Stimulated activated CD4-positive, alpha-beta T cell treated with anti-CD3 and anti-CD28 coated beads, TNF-alpha, amount 100 ng/mL, for 24 hours (primary cell): ENCODE data around the gene MTMR3.
"Not testable (repeated sequence)": the region's sequence is repeated elsewhere in the genome, so short reads cannot be mapped to it uniquely, and the experiment has no call there.

ENCODE experiments used
- DNase-seq, 3 experiments: peaks; one replicate each; pipeline ENCODE4 v3.0.0-alpha.2; 2020; ENCODE audit warnings: low read depth in 3 of 3

Gene MTMR3

DNA sequence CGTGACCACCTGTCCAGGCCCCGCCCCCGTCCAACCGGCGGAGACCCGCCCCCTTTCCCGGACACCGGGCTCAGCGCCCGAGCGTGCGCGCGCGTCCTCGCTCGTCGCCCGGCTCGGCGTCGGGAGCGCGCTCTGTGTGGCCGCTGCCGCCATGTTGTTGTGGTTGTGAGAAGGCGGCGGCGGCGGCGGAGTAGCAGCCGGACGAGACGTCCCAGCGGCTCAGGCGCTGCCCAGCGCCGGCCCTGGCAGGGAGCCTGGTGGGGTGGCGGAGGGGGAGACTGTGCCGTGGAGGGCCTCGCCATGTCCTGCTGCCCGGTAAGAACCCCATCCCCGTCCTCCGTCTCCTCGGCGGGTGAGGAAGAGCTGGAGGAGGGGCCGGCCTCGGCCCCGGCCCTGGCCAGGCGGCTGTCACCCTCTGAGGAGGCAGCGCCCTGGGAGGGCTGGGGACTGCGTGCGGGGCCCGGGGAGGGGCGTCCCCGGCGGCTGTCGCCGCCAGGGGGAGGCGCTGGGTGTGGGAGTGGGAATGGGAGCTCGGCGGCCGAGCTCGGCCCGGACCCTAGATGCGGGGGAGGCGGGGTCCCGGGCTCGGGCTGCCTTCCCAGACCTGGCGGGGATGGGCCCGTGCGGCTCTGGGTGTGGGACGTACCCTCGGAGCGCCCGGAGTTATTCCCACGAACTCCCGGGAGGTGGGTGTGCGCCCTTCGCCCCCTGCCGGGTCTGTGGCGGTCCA is at the start of gene MTMR3:
Gene MTMR3 (plus strand): TSS at position 130 of the 730 bp plus-strand sequence. CDS start 87,886 bp downstream, outside the sequence.
- DNase-seq = peak; percentile 87 to 93 (median 89)

DNA sequence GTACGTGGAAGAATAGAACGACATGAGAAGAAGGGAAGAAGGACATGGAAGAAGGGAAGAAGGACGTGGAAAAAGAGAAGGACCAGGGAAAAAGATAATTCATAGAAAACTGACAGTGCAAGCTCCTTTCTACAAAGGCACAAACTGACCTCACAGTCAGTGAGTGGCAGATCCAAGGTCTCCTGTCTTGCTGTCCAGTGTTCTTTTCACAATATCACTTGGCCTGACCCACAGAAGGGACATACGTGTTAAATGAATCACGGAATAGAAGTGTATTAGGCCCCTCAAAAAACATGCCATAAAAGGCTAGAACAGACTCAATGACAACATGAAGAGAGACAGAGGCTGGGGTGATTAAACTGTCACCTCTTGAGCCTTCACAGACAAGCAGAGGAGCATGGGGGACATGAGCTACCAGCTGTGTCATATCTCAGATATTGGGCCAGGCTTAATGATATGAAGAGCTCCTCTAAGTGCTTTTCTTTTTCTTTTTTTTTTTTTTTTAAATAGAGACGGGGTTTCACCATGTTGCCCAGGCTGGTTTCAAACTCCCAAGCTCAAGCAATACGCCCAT is 49.5 kb upstream of the MTMR3 start:
- DNase-seq = no peak

- no peak for DNase-seq
Observed at GRCh38 chr22:29834046-29834445, 48.9 kb upstream of the MTMR3 start.

DNA sequence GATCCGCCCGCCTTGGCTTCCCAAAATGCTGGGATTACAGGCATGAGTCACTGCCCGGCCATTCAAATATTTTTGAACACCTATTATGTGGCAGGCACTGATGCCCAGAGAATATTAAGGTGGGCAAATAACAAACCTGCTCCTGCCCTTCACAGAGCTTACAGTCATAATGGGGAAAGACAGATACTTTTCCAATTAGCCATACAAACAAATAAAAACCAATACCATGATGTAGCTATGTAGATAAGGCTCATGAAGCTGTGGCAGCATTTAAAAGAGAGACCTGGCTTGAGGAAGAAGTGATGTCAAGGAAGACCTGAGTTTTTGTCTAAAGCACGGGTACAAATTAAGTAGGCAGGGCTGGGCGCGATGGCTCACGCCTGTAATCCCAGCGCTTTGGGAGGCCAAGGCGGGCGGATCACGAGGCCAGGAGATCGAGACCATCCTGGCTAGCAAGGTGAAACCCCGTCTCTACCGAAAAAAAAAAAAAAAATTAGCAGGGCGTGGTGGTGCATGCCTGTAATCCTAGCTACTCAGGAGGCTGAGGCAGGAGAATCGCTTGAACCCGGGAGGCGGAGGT is 46.1 kb upstream of the MTMR3 start:
- DNase-seq = not testable (repeated sequence)

DNA sequence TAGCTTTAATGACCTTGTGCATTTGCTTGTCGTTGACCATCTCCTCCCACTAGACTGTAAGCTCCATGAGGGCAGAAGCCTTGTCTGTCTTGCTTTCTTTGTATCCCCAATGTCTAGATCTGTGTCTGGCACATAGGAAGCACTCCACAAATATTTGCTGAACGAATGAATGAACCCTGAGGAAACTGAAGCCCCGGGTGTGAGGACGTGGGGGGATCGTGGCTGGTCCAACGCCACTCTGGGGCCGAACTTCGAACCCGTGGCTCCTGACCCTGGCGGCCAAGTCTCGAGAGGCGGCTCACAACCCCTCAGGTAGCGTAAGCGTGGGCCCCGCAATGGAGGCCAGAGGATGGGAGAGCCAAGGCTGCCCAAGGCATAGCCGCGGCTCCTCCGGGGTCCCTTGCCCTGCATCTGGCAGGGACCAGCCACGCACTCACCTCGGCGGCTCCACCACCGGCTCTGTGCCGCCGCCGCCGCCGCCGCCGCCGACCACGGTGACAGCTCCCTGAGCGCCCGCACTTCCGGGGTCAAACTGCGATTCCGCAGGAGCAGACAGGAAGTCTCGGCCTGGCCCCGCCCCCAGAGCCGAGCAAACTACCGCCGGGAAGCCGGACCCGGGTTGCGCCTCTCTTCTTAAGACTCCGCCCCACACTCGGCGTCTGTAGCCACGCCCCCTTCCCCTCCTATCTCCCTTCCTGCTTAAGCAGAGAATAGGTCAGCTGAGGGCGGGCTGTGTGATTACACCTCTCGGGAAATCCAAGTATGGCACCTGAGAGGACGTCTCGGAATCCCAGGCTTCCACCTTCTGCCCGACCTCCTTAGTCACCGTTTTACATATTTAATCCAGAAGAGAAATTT is 45.0 kb upstream of the MTMR3 start, which contains the start of gene ASCC2:
Gene ASCC2 (minus strand): TSS at position 534 of the 858 bp plus-strand sequence. CDS start 5,949 bp downstream, outside the sequence.
- DNase-seq = peak; percentile 98 to 100 (median 98)

- DNase-seq = no peak
Observed at GRCh38 chr22:29838599-29838956, 44.4 kb upstream of the MTMR3 start.

DNA sequence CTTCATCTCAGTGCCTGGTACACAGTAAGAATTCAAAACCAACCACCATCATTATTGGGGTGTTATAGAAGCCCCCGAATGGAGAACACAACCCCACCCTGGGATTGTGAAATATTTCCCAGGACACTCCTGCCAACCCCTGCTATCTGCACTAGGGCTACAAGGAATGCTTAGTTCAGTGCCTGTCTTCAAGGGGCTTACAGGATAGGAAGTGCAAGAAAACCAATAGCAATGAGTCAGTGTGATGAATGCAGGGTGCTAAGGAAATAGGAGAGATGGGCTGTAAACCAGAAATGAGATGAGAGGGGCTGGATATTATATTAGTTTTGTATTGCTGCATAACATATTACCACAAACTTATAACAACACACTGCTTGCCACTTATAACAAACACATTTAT is 43.9 kb upstream of the MTMR3 start:
- no peak for DNase-seq

DNA sequence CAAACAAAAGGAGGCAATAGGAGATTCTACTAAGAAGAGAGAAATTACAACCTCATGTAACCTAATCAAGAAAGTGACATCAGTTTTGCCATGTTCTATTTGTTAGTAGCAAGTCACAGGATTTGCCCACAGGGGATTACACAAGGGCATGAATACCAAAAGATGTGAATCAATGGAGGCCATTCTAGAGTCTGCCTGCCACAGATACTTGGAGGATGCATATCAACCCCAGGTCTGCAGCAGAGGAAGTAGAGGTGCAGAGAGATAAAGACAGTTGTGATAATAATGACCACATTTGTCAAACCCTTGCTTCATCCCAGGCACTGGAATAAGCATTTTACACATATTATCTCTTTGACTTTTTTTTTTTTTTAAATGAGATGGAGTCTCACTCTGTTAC is 42.5 kb upstream of the MTMR3 start:
- DNase-seq = no peak

- no peak for DNase-seq
Observed at GRCh38 chr22:29842172-29842571, 40.8 kb upstream of the MTMR3 start.

GRCh38 chr22:29842740-29843139 is 40.2 kb upstream of the MTMR3 start:
- DNase-seq = no peak

DNA sequence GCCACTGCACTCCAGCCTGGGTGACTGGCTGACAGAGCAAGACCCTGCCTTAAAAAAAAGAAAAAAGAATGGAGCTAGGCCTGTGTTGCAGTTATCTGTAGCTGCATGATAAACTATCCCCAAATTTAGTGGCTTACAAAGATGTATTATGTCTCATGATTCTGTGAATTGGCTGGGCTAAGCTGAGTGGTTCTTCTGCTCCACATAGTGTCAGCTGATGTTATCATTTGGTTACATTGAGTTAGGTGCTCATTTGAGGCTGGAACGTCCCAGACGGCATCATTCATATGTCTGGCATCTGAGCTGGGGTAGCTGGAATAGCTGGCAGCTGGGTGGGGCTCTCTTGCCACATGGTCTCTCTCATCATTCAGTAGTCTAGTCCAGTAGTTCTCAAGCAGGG is 36.7 kb upstream of the MTMR3 start:
- no peak for DNase-seq

GRCh38 chr22:29848111-29848510 is 34.9 kb upstream of the MTMR3 start:
- DNase-seq = no peak

DNA sequence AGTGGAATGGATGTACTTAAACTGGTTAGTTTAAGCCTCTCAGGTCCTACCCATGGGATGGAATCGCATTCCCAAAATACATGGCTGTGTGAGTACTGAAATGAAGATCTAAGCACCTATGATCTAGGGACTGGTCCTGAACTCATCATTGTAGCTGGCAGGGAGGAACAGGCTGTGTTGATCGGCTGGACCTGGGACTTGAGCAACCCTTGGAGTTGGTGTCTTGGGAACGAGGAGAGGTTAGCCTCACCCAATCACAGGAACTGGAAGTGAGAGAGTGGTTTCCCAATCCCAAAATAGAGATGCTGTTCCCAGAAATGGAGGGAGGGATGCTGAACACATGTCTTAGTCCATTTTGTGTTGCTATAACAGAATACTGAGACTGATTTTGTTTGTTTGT is 28.5 kb upstream of the MTMR3 start:
- DNase-seq = no peak

DNA sequence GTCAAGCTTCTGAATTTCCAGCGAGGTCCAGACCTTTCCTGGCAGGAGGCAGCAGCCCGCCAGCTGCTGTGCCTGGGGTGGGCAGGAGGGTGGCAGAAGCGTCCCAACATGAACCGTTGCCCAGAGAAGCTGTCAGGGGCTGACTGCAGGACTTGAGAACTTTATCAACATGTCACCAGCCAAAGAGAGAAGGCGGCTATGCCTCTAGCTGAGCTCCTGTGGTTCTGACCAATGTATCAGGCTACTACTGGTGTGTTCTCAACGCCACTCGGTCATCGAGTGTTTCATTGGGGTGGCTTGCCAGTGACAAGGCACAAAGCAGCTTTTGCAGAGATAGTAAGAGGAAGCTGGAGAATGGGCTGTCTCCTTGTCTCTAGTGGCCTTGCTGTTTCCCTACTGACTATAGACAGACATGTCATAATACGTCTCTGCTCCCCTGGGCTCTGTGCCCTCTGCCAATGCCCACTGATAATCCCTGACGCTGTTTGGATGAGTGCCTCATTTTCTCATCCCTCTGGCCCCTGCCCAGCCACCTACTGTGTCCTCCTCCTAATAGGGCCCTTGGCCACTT is 27.3 kb upstream of the MTMR3 start:
- DNase-seq = no peak

GRCh38 chr22:29856496-29856895 is 26.5 kb upstream of the MTMR3 start:
- no peak for DNase-seq

DNA sequence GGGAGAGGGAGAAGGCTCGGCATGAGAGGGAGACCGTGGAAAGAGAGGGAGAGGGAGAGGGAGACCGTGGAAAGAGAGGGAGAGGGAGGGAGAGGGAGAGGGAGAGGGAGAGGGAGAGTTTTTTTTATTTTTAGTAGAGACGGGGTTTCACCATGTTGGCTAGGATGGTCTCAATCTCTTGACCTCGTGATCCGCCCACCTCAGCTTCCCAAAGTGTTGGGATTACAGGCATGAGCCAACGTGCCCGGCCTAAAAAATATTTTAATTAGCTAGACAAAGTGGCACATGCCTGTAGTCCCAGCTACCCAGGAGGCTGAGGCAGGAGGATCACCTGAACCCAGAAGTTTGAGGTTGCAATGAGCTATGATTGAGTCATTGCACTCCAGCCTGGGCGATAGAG is 23.9 kb upstream of the MTMR3 start:
- not testable (repeated sequence) for DNase-seq

- DNase-seq = no peak
Observed at GRCh38 chr22:29860006-29860766, 22.8 kb upstream of the MTMR3 start.

GRCh38 chr22:29861672-29862297 is 21.2 kb upstream of the MTMR3 start:
- DNase-seq = no peak

DNA sequence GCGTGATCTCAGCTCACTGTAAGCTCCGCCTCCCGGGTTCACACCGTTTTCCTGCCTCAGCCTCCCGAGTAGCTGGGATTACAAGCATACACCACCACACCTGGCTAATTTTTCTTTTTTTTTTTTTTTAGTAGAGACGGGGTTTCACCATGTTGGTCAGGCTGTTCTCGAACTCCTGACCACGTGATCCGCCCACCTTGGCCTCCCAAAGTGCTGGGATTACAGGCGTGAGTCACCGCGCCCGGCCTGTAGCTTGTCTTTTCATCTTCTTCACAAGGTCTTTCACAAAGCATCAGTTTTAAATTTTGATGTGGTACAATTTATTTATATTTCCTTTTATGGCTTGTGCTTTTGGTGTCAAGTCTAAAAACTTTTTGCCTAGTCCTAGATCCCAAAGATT is 17.4 kb upstream of the MTMR3 start:
- not testable (repeated sequence) for DNase-seq

- DNase-seq = no peak
Observed at GRCh38 chr22:29867260-29867659, 15.7 kb upstream of the MTMR3 start.

DNA sequence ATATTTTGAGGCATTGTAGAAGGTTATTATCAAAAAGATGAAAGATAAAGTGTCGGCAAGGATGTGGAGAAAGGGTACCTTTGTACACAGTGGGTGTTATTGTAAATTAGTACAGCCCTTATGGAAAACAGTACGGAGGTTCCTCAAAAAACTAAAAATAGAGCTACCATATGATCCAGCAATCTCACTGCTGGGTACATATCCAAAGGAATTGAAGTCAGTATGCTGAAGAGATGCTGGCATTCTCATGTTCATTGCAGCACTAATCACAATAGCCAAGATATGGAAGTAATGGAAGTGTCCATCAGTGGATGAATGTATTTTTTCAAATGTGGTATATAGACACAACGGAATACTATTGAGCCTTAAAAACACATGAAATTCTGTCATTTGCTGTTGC is 15.1 kb upstream of the MTMR3 start:
- DNase-seq = no peak
